Mucosa of descending colon (tissue), 3 donors: ENCODE data around the gene ATP2A3. TPM values are rescaled to one million over a fixed set of nuclear protein-coding genes. Genes with fewer than 3 reads are reported as not detected.
A peak's percentile ranks its signal among the peaks of the same experiment; 100 is the strongest.

Experiments
- ATAC-seq: fragments of 200-7000 bp; cut with Tn5 transposase; one replicate; pipeline ENCODE4 v1.9.1; 2020; ENCODE audit warnings: mild to moderate bottlenecking, moderate library complexity
- DNase-seq, 3 donors: peaks; one replicate each; pipeline ENCODE4 v3.0.0-alpha.2; 2020
- H3K36me3 ChIP-seq: fragments of 200-600 bp; one replicate; pipeline ENCODE4 v1.8.0; 2021; ENCODE audit warnings: low read depth, mild to moderate bottlenecking
- H3K4me1 ChIP-seq: fragments of 200-600 bp; one replicate; pipeline ENCODE4 v1.8.0; 2021; ENCODE audit warnings: low read depth, mild to moderate bottlenecking
- H3K4me3 ChIP-seq: fragments of 200-600 bp; one replicate; pipeline ENCODE4 v1.8.0; 2021; ENCODE audit warnings: mild to moderate bottlenecking
- H3K9me3 ChIP-seq: fragments of 200-600 bp; one replicate; pipeline ENCODE4 v1.8.0; 2021; ENCODE audit warnings: mild to moderate bottlenecking
- intact Hi-C, 2 donors: fragments of 100-400 bp; cut with DNase I in 1 of 2; cut with micrococcal nuclease in 1 of 2; formaldehyde crosslinking; loops; one replicate each; pipeline versions ENCODE4 v1.11.0 to v1.11.1; 2022; cut with DNase I, micrococcal nuclease
- total RNA-seq, 3 donors: library from RNA; stranded (reverse); fragmentation: NEBNext Ultra II Directional in 2 of 3; extraction: Animal tissue kit (Norgen Biotek cat#: 25700) in 2 of 3; gene quantifications; one replicate each; pipeline versions ENCODE4 v1.2.1 to v1.2.4, GENCODE V29; 2021 to 2023
- TF ChIP-seq, protein P1 (sequence below): fragments of 200-600 bp; IDR thresholded peaks from one replicate; pipeline ENCODE4 v1.8.0; 2022; ENCODE audit warnings: antibody characterized with exemption, mild to moderate bottlenecking
- donor health status: DM: no; HTN: no; CAD: no; lungs with moderate emphysema.
- donor health status: DM: no; HTN: no; CAD: no.
- donor health status: DM: no; HTN: yes; CAD: no.

The ATP2A3 gene
- total RNA-seq, 3 donors from 2014 or later, result 72.8 to 253 (median 247) TPM

DNA sequence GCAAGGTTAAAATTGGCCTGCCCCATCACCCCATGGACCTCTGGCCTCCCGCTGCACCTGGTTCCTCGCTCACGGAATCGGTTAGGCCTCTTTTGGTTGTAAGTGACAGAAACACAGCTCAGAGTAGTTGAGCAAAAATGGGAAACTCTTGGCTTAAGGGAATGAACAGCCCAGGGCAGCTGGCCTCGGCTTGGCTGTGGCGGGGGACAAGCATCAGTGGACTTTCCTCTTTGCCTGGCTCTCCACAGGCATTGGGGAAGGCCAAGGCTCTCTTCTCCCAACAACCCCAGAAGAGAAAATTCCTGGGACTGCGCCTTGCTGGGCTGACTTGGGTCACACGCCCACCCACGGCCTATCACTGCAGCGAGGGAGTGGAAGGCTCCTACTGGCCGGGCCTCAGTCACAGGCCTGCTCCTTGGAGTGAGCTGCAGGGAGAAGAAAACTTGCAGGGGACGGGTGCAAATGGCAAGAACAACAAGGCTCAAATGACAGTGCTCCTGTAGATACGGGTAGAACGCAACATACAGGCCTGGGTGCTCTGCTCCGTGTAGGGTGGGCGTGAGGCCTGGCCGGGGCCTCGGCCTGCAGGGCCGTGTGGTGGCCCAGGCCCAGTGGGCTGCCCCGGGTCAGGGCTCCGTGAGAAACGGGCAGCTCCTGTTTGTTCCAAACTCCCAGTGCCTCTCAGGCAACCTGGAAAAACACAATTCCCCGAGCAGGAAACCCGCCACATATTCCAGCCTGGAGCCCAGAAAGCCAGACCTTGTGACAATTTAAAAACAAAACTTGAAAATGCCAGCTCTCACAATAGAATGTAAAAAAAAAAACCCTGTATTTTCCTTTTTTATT, 25.0 kb upstream of the ATP2A3 start:
- peaks cover 3% of the 10 kb centered on the region for H3K4me1 ChIP-seq
- DNase-seq, result no peak
- intact Hi-C loops, result no loop called here

DNA sequence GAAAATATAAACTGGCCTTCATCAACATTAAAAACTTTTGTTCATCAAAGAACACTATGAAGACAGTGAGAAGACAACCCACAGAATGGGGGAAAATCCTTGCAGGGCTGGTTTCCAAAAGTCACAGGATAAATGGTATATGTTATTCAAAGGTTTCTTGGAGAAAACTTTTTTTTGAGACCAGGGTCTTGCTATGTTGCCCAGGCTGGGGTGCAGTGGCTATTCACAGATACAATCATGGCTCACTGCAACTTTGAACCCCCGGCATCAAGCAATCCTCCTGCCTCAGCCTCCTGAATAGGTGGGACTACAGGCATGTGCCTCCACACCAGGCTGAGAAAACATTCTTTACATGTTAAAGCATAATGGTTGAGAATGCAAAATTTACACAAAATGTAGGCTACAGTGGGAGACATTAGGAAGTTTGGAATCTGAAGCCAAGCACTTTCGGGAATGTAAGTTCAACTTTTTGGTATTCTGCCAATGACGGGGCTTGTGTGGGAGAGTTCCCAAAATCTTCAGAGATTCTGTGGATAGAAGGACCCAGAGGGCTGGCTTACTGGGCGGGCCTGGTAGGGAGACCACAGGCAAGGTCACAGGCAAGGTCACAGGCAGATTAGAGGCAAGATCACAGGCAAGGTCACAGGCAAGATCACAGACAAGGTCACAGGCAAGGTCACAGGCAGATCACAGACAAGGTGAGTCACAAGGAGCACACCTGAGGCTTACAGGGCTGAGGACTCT, 24.2 kb upstream of the ATP2A3 start:
- TF ChIP-seq, protein P1, sequence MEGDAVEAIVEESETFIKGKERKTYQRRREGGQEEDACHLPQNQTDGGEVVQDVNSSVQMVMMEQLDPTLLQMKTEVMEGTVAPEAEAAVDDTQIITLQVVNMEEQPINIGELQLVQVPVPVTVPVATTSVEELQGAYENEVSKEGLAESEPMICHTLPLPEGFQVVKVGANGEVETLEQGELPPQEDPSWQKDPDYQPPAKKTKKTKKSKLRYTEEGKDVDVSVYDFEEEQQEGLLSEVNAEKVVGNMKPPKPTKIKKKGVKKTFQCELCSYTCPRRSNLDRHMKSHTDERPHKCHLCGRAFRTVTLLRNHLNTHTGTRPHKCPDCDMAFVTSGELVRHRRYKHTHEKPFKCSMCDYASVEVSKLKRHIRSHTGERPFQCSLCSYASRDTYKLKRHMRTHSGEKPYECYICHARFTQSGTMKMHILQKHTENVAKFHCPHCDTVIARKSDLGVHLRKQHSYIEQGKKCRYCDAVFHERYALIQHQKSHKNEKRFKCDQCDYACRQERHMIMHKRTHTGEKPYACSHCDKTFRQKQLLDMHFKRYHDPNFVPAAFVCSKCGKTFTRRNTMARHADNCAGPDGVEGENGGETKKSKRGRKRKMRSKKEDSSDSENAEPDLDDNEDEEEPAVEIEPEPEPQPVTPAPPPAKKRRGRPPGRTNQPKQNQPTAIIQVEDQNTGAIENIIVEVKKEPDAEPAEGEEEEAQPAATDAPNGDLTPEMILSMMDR, result no peak
- Histone ChIP-seq H3K36me3 (no peaks in the 10 kb centered on the region), H3K4me3 (no peak overlapping the region), H3K4me1 (peaks cover 3% of the 10 kb centered on the region), H3K9me3 (no peaks in the 10 kb centered on the region)
- DNase-seq, result no peak
- no peak for ATAC-seq
- intact Hi-C loops, result no loop called here

More for the DNA sequence above, 25.0 kb upstream of the ATP2A3 start:
- no peaks in the 10 kb centered on the region for H3K36me3 ChIP-seq
- TF ChIP-seq, protein P1, result no peak
- no peak overlapping the region for H3K4me3 ChIP-seq
- H3K9me3 ChIP-seq, result no peaks in the 10 kb centered on the region
- ATAC-seq, result no peak

DNA sequence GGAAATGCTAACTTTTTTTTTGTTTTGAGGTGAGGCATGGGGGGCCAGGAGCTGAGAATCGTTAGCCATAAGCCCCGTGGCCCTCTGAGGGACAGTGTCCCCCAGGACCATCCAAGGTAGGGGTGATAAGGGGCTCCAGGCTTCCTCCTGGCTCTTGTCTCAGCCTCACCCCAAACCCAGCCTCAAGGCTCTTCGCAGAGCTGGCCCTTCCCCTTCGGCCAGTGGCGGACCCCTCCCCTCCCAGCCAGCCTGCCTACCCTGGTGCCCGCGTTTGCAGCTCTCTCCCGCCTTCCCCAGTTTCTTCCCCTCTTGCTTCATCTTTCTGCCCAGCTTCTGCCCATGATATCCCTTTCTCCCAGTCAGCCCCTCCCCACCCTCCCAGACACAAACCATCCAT, 22.7 kb upstream of the ATP2A3 start:
- ATAC-seq (no peak), DNase-seq (no peak)
- H3K9me3 ChIP-seq, result no peaks in the 10 kb centered on the region
- peaks cover 3% of the 10 kb centered on the region for H3K4me1 ChIP-seq
- intact Hi-C loops, result no loop called here
- H3K4me3 ChIP-seq, result no peak overlapping the region
- TF ChIP-seq, protein P1, result no peak
- H3K36me3 ChIP-seq, result no peaks in the 10 kb centered on the region

DNA sequence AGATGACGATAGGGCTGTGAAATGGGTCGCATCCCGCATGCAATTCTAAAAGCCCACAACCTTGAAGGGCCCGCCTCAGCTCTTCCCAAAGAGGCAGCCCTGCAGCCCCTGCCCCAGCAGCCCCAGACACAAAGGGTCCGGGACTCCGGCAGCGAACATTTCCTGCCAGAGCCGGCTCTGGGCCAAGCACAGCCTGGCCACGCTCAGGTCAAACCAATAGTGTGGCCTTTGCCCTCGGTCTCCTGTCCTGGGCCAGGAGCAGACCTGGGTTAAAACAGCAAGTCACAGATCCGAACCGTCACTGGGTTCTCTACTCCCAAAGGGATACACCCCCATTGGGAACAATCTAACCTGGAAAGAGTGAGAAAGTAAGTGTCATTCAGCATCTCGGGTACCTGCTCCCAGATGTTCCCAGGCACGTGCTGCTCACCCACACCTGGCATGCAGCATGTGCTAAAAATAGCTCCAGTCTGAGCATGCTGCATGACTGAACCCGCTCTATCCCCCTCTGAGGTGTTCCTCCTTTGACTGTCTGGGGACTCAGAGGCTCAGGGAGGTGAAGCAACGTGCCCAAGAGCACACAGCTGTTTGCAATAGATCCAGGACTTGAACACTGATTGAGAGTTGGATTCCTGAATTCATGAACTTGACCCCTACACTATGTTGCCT, 22.2 kb upstream of the ATP2A3 start:
- DNase-seq (no peak), ATAC-seq (peak; percentile 42)
- intact Hi-C loops, result no loop called here
- TF ChIP-seq, protein P1, result no peak
- H3K4me3 ChIP-seq, result no peak overlapping the region
- H3K4me1 ChIP-seq, result peaks cover 3% of the 10 kb centered on the region
- no peaks in the 10 kb centered on the region for H3K9me3 ChIP-seq
- H3K36me3 ChIP-seq, result no peaks in the 10 kb centered on the region

DNA sequence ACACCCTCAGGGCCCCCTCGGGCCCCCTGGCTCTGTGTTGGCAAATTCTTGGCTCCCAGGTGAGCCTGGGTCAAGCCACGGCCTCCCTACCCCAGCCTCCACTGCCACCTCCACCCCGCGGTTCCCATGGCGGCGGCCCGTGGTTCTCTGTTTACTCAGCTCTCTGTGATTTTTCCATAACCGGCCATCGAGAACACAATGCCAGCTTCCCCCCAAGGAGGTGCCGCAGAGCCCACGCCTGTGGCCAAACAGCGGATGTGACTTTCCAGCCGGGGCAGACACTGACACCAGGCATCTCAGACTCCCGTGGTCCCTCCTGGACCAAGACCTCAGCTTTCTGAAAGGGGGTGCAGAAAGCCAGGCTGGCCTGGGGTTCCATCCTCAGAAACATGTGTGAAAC, 21.6 kb upstream of the ATP2A3 start:
- intact Hi-C loops, result no loop called here
- Histone ChIP-seq H3K4me1 (peaks cover 3% of the 10 kb centered on the region), H3K9me3 (no peaks in the 10 kb centered on the region), H3K36me3 (no peaks in the 10 kb centered on the region), H3K4me3 (no peak overlapping the region)
- ATAC-seq, result peak; percentile 43
- TF ChIP-seq, protein P1, result no peak
- DNase-seq, result peak in 1 of 3 donors; percentile 26
